T-helper 1 cell treated with Interleukin-12 subunit alpha and Interleukin-12 subunit beta and Interleukin-4 antibody, amounts not matched to agents 30 ng/mL and 1 ng/mL, for 36 hours (primary cell): Measurements from ENCODE around the gene DNAJC13. TPM values are rescaled to one million over a fixed set of nuclear protein-coding genes. Genes with fewer than 3 reads are reported as not detected.

Source experiments
- intact Hi-C: fragments of 100-400 bp; cut with micrococcal nuclease; formaldehyde crosslinking; loops from one replicate; pipeline ENCODE4 v1.15.1; 2024
- total RNA-seq: library from RNA; stranded (reverse); gene quantifications from 2 replicates; pipeline ENCODE4 v1.2.3, GENCODE V29; 2022

Gene DNAJC13
- total RNA-seq, 1 donor from 2014 or later, result 35.4 TPM

DNA sequence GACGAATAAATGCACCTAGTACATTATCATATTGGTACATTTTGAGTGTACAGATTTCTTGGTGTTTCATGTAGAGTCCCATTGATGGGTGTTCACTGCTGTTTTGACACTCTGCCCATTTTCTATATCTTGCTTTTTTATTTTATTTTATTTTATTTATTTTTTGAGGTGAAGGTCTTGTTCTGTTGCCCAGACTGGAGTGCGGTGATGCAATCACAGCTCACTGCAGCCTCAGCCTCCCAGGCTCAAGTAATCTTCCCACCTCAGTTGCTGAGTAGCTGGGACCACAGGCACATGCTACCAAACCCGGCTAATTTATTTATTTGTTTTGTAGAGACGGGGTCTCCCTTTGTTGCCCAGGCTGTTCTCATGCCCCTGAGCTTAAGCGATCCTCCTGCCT is 44.2 kb downstream of the DNAJC13 start:
- intact Hi-C loops, result no loop called here

DNA sequence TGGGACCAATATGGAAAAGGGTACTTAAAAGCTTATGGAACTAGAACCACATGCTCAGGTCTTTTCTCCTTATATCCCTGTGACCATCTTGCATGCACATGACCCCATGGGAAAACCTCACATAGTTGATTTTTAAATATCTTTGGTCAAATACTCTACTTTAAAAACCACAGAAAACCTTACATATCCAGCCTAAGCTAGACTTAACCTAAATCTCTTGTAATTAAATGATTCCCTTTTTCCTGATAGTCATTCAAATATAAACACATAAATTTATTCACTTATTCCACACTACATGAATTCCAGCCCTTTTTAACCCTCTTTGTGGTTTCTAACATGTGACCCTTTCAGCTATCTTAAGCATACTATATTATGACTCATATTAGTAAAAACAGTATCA is 46.8 kb downstream of the DNAJC13 start:
- intact Hi-C loops, result no loop called here

DNA sequence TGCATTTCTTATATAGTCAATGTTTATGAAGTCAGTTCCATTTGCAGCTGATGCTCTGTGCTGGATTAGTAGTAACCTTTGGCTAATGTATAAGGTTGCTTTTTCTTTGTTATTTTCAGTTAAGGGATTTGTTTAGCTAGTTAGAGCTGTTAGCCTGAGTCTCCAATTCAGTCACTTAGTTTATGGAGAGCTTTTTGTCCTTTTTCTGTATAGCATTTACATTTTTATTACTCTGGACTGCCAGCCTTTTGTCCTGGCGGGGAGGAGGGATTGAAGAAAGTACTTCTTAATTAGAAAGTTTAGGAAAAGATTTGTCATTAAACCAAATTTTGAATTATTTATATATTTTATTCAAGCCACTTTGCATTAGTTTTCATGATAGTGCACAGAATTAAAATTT is 52.0 kb downstream of the DNAJC13 start:
- intact Hi-C loops, result no loop called here

GRCh38 chr3:132486099-132486498 is 68.8 kb downstream of the DNAJC13 start:
- intact Hi-C loops, result loop anchor here (5.0 kb wide), 1 partner anchor 1499 kb away; no protein-coding TSS in a partner anchor

DNA sequence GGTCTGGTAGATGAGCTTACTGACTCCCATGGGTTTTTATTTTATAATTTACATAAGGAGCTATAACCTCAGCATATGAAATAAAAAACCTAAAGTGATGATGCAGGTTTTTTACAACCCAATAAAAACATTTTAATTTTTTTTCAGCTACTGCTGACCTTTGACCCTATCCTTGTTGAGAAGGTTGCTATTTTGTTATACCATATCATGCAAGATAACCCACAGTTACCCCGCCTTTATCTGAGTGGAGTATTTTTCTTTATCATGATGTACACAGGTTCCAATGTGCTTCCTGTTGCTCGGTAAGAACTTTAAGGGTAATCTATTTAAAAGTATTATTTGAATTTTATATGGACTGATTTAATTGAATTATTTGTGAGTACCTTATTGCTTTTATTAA is 70.8 kb downstream of the DNAJC13 start:
- intact Hi-C loops, result loop anchor here (5.0 kb wide), 1 partner anchor 1501 kb away; no protein-coding TSS in a partner anchor

- intact Hi-C loops, result no loop called here
Measured at GRCh38 chr3:132499071-132499470, 81.8 kb downstream of the DNAJC13 start.

DNA sequence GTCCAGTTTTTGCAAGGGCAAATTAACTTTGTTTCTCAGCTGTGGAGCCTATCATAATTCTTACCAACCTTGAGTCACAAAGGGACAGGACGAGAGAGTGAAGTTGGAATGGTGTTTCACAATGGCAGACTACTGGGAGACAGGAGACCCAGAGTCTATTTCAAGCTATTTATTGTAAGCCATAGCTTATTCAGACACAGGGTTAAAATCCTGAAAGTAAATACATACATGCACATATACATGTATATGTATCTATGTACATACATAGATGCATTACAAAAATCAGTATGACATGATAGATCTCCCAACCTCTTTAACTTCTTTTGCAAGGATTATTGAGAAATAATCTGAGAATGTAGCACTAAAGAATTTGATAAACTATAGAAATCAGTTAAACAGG is 86.3 kb downstream of the DNAJC13 start:
- intact Hi-C loops, result no loop called here

- intact Hi-C loops, result no loop called here
Measured at GRCh38 chr3:132504375-132504933, 87.2 kb downstream of the DNAJC13 start.

- intact Hi-C loops, result no loop called here
Measured at GRCh38 chr3:132507657-132508056, 90.4 kb downstream of the DNAJC13 start.

DNA sequence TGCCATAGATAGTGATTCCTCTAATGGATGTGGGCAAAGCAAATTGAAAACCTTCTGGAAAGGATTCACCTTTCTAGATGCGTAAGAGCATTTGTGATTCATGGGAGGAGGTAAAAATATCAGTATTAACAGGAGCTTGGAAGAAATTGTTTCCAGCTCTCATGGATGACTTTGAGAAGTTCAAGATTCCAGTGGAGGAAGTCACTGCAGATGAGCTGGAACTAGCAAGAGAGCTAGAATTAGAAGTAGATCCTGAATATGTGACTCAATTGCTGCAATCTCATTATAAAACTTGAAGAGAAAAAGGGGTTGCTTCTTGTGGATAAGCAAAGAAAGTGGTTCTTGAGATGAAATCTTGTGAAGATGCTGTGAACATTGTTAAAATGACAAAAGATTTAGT is 91.8 kb downstream of the DNAJC13 start:
- intact Hi-C loops, result no loop called here

DNA sequence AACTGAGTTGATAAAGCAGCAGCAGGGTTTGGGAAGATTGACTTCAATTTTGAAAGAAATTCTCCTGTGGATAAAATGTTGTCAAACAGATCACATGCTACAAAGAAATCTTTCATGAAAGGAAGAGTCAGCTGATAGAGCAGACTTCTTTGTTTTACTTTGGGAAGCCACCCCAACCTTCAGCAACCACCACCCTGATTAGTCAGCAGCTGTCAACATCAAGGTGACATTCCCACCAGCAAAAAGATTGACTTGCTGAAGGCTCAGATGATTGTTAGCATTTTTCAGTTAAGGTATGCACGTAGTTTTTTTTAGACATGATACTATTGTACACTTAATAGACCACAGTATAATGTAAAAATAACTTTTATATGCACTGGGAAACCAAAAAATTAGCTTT is 92.2 kb downstream of the DNAJC13 start:
- intact Hi-C loops, result no loop called here

DNA sequence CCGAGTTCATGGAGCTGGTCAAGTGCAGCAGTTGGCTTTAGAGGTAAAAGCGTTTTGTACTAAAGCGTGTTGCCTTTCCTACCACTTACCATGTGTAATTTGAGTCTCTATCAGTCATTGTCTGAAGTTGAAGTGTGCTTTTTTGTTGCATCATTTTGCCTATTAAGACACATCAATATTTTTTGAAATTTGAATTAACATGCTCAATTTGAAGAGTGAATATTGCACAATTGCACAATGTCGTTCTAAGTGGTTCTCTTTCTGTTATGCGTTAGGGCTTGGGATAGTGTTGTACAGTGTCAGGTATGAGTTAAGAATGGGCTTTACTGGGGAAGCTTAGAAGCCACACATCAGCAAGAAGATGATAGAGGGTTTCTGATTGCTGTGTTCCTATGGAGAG is 95.8 kb downstream of the DNAJC13 start:
- intact Hi-C loops, result no loop called here

GRCh38 chr3:132517311-132517710 is 100.0 kb downstream of the DNAJC13 start:
- intact Hi-C loops, result no loop called here

- intact Hi-C loops, result loop anchor here (5.0 kb wide), 1 partner anchor 103 kb away; the partner anchor contains the start of gene DNAJC13
Measured at GRCh38 chr3:132519914-132520313, 102.6 kb downstream of the DNAJC13 start.

DNA sequence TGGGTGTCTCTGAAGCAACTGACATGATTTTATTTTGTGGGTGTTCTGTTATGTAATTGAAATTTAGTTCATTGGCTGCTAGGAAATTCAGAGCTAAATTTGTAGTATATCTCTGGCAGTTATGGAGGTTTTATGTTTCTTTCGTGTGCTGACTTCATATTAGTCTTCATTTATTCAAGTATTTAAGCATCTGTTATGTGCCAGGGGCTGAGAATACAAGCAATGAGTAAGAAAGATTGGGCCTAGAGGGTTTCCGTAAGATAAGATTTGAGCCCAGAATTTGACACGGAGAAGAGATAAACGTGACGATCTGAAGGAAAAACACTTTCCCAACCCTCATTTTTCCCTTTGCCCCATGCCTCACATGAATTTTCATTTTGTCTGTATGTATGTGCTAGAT is 104.6 kb downstream of the DNAJC13 start:
- intact Hi-C loops, result loop anchor here (1.0 to 5.0 kb wide), 2 partner anchors 105 to 170 kb away; partner anchors contain the start of gene DNAJC13

GRCh38 chr3:132522353-132522752 is 105.1 kb downstream of the DNAJC13 start:
- intact Hi-C loops, result loop anchor here (1.0 to 5.0 kb wide), 2 partner anchors 105 to 170 kb away; partner anchors contain the start of gene DNAJC13

GRCh38 chr3:132530624-132531023 is 113.3 kb downstream of the DNAJC13 start:
- intact Hi-C loops, result no loop called here

- intact Hi-C loops, result loop anchor here (1.0 to 5.0 kb wide), 4 partner anchors 106 to 886 kb away; no protein-coding TSS in a partner anchor
Measured at GRCh38 chr3:132535575-132536441, 118.5 kb downstream of the DNAJC13 start.

GRCh38 chr3:132536442-132537153 is 119.3 kb downstream of the DNAJC13 start:
- intact Hi-C loops, result loop anchor here (1.0 to 5.0 kb wide), 4 partner anchors 106 to 886 kb away; no protein-coding TSS in a partner anchor

- intact Hi-C loops, result loop anchor here (5.0 kb wide), 1 partner anchor 885 kb away; no protein-coding TSS in a partner anchor
Measured at GRCh38 chr3:132537297-132537696, 120.0 kb downstream of the DNAJC13 start.

GRCh38 chr3:132538072-132538471 is 120.8 kb downstream of the DNAJC13 start:
- intact Hi-C loops, result loop anchor here (5.0 kb wide), 1 partner anchor 884 kb away; no protein-coding TSS in a partner anchor
